Measurements from ENCODE around the gene NREP.

The NREP gene

GRCh38 chr5:111742177-111742994 lies 14.6 kb downstream of the NREP start:
- no peak for DNase-seq (ENCODE audit: low read depth)
- TF ChIP-seq CTCF (IDR thresholded peaks at IDR 0.05; ENCODE audit: low read depth, low read length, missing control alignments), result no peak
- H3K4me3 ChIP-seq (ENCODE audit: low read depth, low read length), result no peak overlapping the region

- no peak for TF ChIP-seq CTCF (IDR thresholded peaks at IDR 0.05; ENCODE audit: low read depth, low read length, missing control alignments)
- DNase-seq (ENCODE audit: low read depth), result no peak
- H3K4me3 ChIP-seq (ENCODE audit: low read depth, low read length), result no peak overlapping the region
Observed at GRCh38 chr5:111741278-111741677, 15.7 kb downstream of the NREP start.

GRCh38 chr5:111739416-111739815 lies 17.6 kb downstream of the NREP start:
- no peak for DNase-seq (ENCODE audit: low read depth)
- no peak overlapping the region for H3K4me3 ChIP-seq (ENCODE audit: low read depth, low read length)
- TF ChIP-seq CTCF (IDR thresholded peaks at IDR 0.05; ENCODE audit: low read depth, low read length, missing control alignments), result no peak

- no peak overlapping the region for H3K4me3 ChIP-seq (ENCODE audit: low read depth, low read length)
- no peak for TF ChIP-seq CTCF (IDR thresholded peaks at IDR 0.05; ENCODE audit: low read depth, low read length, missing control alignments)
- no peak for DNase-seq (ENCODE audit: low read depth)
Observed at GRCh38 chr5:111738118-111738517, 18.9 kb downstream of the NREP start.

GRCh38 chr5:111737716-111738115 lies 19.3 kb downstream of the NREP start:
- TF ChIP-seq CTCF (IDR thresholded peaks at IDR 0.05; ENCODE audit: low read depth, low read length, missing control alignments), result no peak
- no peak for DNase-seq (ENCODE audit: low read depth)
- no peak overlapping the region for H3K4me3 ChIP-seq (ENCODE audit: low read depth, low read length)

- DNase-seq (ENCODE audit: low read depth), result no peak
- H3K4me3 ChIP-seq (ENCODE audit: low read depth, low read length), result no peak overlapping the region
- TF ChIP-seq CTCF (IDR thresholded peaks at IDR 0.05; ENCODE audit: low read depth, low read length, missing control alignments), result no peak
Observed at GRCh38 chr5:111735583-111736270, 21.3 kb downstream of the NREP start.

Data from GM12864 (cell line).